Activated CD4-positive, alpha-beta T cell treated with anti-CD3 and anti-CD28 coated beads, Interleukin-2, amount 50 U/mL, for 48 hours (primary cell): ENCODE data around the gene LRP2.
"Not testable (repeated sequence)": the region's sequence is repeated elsewhere in the genome, so short reads cannot be mapped to it uniquely, and the experiment has no call there.

ENCODE experiments used
- DNase-seq, 2 experiments: peaks; one replicate each; pipeline ENCODE4 v3.0.0-alpha.2; 2020

Gene LRP2

GRCh38 chr2:169172151-169172735 lies 190.1 kb downstream of the LRP2 start:
- DNase-seq = no peak

- DNase-seq = no peak
These were observed 196.5 kb downstream of the LRP2 start for GRCh38 chr2:169165791-169166190.

GRCh38 chr2:169164311-169164710 lies 198.0 kb downstream of the LRP2 start:
- no peak for DNase-seq

GRCh38 chr2:169162613-169163012 lies 199.7 kb downstream of the LRP2 start:
- DNase-seq = no peak

GRCh38 chr2:169160926-169161481 lies 201.3 kb downstream of the LRP2 start:
- DNase-seq = no peak

- DNase-seq = no peak
These were observed 202.6 kb downstream of the LRP2 start for GRCh38 chr2:169159686-169160085.

- no peak for DNase-seq
These were observed 203.5 kb downstream of the LRP2 start for GRCh38 chr2:169158874-169159273.

GRCh38 chr2:169146220-169146619 lies 216.1 kb downstream of the LRP2 start:
- no peak for DNase-seq

GRCh38 chr2:169143998-169144397 lies 218.3 kb downstream of the LRP2 start:
- no peak for DNase-seq

- DNase-seq = peak; percentile 66 to 77
These were observed 220.5 kb downstream of the LRP2 start for GRCh38 chr2:169141713-169142352.

- DNase-seq = no peak
These were observed 222.2 kb downstream of the LRP2 start for GRCh38 chr2:169139993-169140767.

- no peak for DNase-seq
These were observed 223.2 kb downstream of the LRP2 start for GRCh38 chr2:169139145-169139544.

- DNase-seq = no peak
These were observed 224.4 kb downstream of the LRP2 start for GRCh38 chr2:169137924-169138323.

GRCh38 chr2:169136885-169137534 lies 225.3 kb downstream of the LRP2 start:
- no peak for DNase-seq

GRCh38 chr2:169136428-169136827 lies 225.9 kb downstream of the LRP2 start:
- not testable (repeated sequence) for DNase-seq

- DNase-seq = not testable (repeated sequence)
These were observed 228.1 kb downstream of the LRP2 start for GRCh38 chr2:169134272-169134671.

- no peak for DNase-seq
These were observed 230.5 kb downstream of the LRP2 start for GRCh38 chr2:169131587-169132512.

GRCh38 chr2:169129703-169130243 lies 232.6 kb downstream of the LRP2 start:
- no peak for DNase-seq

- DNase-seq = no peak
These were observed 242.5 kb downstream of the LRP2 start for GRCh38 chr2:169119851-169120250.

GRCh38 chr2:169119123-169119760 lies 243.1 kb downstream of the LRP2 start:
- DNase-seq = no peak

GRCh38 chr2:169118060-169118459 lies 244.3 kb downstream of the LRP2 start:
- no peak for DNase-seq
